ENCODE results near the gene ODF2. TPM values are rescaled to one million over a fixed set of nuclear protein-coding genes. Genes with fewer than 3 reads are reported as not detected.
A peak's percentile ranks its signal among the peaks of the same experiment; 100 is the strongest.

ODF2 gene
- polyA plus RNA-seq, 1 of the 3 experiments (the other 2 are of a cell fraction) = 35.7 TPM

DNA sequence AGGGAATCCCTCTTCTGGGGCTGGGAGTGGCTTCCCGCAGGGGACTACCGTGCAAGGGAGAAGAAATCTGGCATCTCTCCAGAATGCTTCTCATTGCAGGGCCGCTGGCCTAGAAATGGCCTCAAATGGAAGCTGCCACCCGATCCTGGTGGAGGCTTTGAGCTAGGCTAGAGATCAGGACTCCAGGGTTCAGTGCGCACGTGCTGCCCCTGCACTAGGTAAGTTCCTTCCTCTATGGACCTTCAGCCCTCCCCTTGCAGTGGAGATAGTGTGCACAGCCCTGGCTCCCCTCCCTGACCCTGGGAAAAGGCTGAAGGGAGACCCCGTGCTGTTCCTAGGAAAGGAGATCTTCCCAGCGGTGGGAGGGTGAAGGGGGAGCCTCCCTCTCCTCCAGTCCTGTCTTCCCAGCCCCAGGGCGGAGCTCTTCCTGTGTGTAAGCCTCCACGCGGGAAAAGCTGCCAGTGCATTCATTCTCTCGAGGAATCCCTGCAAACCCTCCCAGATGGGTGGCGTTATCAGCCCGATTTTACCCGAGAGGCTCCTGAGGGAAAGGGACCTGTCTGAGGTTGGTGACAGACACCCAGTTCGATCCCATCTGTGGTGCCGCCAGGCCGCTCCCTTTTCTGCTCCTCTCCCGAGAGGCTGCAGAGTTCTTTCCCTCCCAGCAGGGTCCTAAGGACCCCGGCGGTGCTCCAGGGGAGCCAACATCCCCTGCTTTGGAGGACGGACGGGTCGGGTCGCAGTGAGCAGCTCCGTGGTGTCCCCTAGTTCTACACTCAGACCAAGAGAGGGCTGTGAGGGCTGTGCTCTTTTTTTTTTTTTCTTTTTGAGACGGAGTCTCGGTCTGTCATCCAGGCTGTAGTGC is 36.5 kb upstream of the ODF2 start:
- peak overlapping the region; percentile 98; the same call in 1 of the 2 replicates for H2AFZ ChIP-seq (ENCODE audit: low read depth)

DNA sequence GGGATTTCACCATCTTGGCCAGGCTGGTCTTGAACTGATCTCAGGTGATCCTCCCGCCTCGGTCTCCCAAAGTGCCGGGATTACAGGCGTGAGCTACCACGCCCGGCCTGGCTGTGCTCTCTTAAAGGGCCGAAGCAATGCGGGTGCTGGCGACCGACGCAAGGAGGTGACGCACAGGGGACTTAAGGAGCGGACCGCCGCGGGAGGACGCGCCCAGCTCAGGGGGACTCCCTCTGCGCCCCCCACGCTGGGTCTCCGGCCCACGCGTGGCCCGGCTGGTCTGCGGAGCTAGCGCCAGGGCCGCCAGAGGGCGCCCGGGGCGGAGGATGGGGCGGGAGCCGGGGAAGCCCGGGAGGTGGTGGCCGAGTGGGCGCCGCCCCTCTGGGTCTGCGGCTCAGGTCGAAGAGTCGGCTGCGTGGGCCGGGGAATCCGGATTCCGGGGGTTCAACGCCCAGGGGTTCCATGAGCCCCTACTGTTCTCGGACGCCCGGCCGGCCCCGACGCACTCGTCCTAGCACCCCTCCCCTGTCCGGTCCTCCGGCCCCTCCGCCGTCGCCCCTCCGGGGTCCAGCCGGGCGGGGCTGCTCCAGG is 35.7 kb upstream of the ODF2 start:
- peak; percentile 96 for DNase-seq
- peak overlapping the region; percentile 78 for H3K9ac ChIP-seq
- 4% methylated on average over 23 of the region's 59 CpGs for WGBS (ENCODE audit: low lambda C conversion rate)

More for the DNA sequence above, 36.5 kb upstream of the ODF2 start:
- TF ChIP-seq GATA2 (CRISPR knock-in tag; IDR thresholded peaks at IDR 0.05) = no peak
- TF ChIP-seq, protein P1, sequence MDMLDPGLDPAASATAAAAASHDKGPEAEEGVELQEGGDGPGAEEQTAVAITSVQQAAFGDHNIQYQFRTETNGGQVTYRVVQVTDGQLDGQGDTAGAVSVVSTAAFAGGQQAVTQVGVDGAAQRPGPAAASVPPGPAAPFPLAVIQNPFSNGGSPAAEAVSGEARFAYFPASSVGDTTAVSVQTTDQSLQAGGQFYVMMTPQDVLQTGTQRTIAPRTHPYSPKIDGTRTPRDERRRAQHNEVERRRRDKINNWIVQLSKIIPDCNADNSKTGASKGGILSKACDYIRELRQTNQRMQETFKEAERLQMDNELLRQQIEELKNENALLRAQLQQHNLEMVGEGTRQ (IDR thresholded peaks at IDR 0.05; ENCODE audit: borderline replicate concordance, low read depth, low read length) = no peak
- Histone ChIP-seq H3K79me2 (ENCODE audit: insufficient read depth) (peaks cover 17% of the 10 kb centered on the region; the same call in 1 of the 2 replicates), H3K9me3 (no peaks in the 10 kb centered on the region), H3K36me3 (replicated peaks in 1 of 2; ENCODE audit: control insufficient read depth in 1 of 2, insufficient read depth in 2 of 2, low read length in 1 of 2) (peaks cover 0 to 2% of the 10 kb centered on the region in 2 experiments), H3K9ac (no peak overlapping the region), H3F3A (replicated peaks; ENCODE audit: insufficient read depth) (no peaks in the 10 kb centered on the region), H3K27ac (ENCODE audit: low read depth in 2 of 2, low read length in 1 of 2) (no peak overlapping the region), H3K4me1 (ENCODE audit: control insufficient read depth in 1 of 2, insufficient read depth in 2 of 2, low read depth in 1 of 2, low read length in 1 of 2) (peaks cover 0 to 17% of the 10 kb centered on the region in 2 experiments; a peak in 1 of 4 replicates), H4K20me1 (ENCODE audit: insufficient read depth) (no peaks in the 10 kb centered on the region), H3K4me2 (no peak overlapping the region), H3K9me2 (no peaks in the 10 kb centered on the region), H3K27me3 (ENCODE audit: insufficient read depth) (no peaks in the 10 kb centered on the region; the same call in 1 of the 2 replicates), H3K4me3 (ENCODE audit: low read depth in 2 of 2, low read length in 1 of 2) (no peak overlapping the region; a peak in 2 of 4 replicates)
- ChIA-PET POLR2A (interaction anchor here (1.1 to 2.6 kb wide), 5 partner anchors 24 to 124 kb away, joined by 3 to 8 read pairs (median 5); partner anchors contain the start of gene URM1), CTCF (interaction anchor here (0.6 to 12.1 kb wide), 30 partner anchors 7 to 227 kb away, joined by 3 to 93 read pairs (median 4); partner anchors contain the start of genes SLC27A4 and URM1)
- peak; percentile 55 for DNase-seq
- WGBS (ENCODE audit: low lambda C conversion rate) = 52% methylated on average over 17 of the region's 28 CpGs

More for the DNA sequence above, 35.7 kb upstream of the ODF2 start:
- POLR2A ChIA-PET = interaction anchor here (1.1 to 2.6 kb wide), 6 partner anchors 9 to 125 kb away, joined by 3 to 8 read pairs (median 6); partner anchors contain the start of gene URM1
- Histone ChIP-seq H3K27ac (ENCODE audit: low read depth in 2 of 2, low read length in 1 of 2) (peak overlapping the region; percentile 59 to 81), H3K9me2 (no peaks in the 10 kb centered on the region), H3K4me1 (ENCODE audit: control insufficient read depth in 1 of 2, insufficient read depth in 2 of 2, low read depth in 1 of 2, low read length in 1 of 2) (peaks cover 0 to 17% of the 10 kb centered on the region in 2 experiments; a peak in 1 of 4 replicates), H3K36me3 (replicated peaks in 1 of 2; ENCODE audit: control insufficient read depth in 1 of 2, insufficient read depth in 2 of 2, low read length in 1 of 2) (peaks cover 0 to 2% of the 10 kb centered on the region in 2 experiments), H3F3A (replicated peaks; ENCODE audit: insufficient read depth) (no peaks in the 10 kb centered on the region), H4K20me1 (ENCODE audit: insufficient read depth) (no peaks in the 10 kb centered on the region), H3K79me2 (ENCODE audit: insufficient read depth) (peaks cover 17% of the 10 kb centered on the region; the same call in 1 of the 2 replicates), H3K4me3 (ENCODE audit: low read depth in 2 of 2, low read length in 1 of 2) (peak overlapping the region; percentile 73 to 86), H3K27me3 (ENCODE audit: insufficient read depth) (no peaks in the 10 kb centered on the region; the same call in 1 of the 2 replicates), H3K9me3 (no peaks in the 10 kb centered on the region), H2AFZ (ENCODE audit: low read depth) (peak overlapping the region; percentile 98), H3K4me2 (peak overlapping the region; percentile 100)
- CTCF ChIA-PET = interaction anchor here (0.6 to 12.1 kb wide), 31 partner anchors 8 to 227 kb away, joined by 3 to 93 read pairs (median 5); partner anchors contain the start of genes SLC27A4 and URM1
- TF ChIP-seq TAF1 (IDR thresholded peaks at IDR 0.05; ENCODE audit: borderline replicate concordance, low read depth, low read length) (peak; percentile 49; the same call in 1 of the 2 replicates), SIN3A (IDR thresholded peaks at IDR 0.05; ENCODE audit: borderline replicate concordance, low read depth, low read length) (peak; percentile 92), MXI1 (IDR thresholded peaks at IDR 0.05; ENCODE audit: low read depth, low read length) (peak; percentile 56), CTCF (IDR thresholded peaks at IDR 0.05) (peak; percentile 87), SMC3 (IDR thresholded peaks at IDR 0.05; ENCODE audit: low read depth, low read length) (0 out of 2 replicates have a peak, but pooled peaks have one; percentile 22), JUND (IDR thresholded peaks at IDR 0.05) (no peak), RAD21 (IDR thresholded peaks at IDR 0.05; ENCODE audit: low read length) (peak; percentile 18; the same call in 1 of the 2 replicates), FOXJ3 (CRISPR knock-in tag; IDR thresholded peaks at IDR 0.05) (no peak), MAX (IDR thresholded peaks at IDR 0.05; ENCODE audit: low read depth) (0 out of 2 replicates have a peak, but pooled peaks have one; percentile 46), RCOR1 (IDR thresholded peaks at IDR 0.05; ENCODE audit: low read length) (0 out of 2 replicates have a peak, but pooled peaks have one; percentile 10)
